HG03558 (cell line): ENCODE results near the gene BTD.

ENCODE experiments used
- ATAC-seq: cut with Tn5 transposase; IDR thresholded peaks from one replicate; pipeline ENCODE4 v1.9.1; 2021; ENCODE audit warnings: moderate number of reproducible peaks; ENCODE audit not compliant: unreplicated experiment; ENCODE audit errors: extremely low read depth

Gene BTD

DNA sequence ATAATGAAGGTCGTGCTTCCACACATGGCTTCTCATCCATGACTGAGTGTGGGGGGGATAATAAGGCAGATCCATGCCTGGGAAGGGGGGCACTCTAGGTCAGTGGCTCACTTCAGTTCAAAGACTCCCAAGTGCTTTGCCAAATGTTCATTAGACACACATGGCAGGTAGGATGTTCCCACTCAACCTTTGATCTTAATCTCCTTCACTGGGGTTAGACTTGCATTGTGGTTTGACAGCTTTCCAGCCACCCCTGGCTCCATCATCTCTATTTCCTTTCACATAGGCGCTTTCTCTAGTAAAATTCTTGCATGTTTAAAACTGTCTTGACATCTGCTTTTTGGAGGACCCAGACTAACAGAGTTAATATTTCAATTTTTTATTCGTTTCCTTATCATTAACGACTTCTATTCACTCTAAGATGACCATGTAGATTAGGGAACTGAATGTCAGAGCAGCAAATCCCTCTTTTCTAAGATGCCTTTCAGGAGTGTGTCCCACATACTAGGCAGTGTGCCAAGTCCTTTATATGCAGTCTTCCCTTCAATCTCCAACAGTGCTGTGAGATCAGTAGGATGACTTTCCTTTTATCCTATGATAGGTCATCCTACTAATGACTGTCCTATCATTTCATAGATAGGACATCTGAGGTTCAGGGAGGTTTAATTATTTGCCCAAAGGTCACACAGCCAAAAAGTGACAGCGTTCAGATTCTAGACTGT, 57.9 kb downstream of the BTD start:
- ATAC-seq, result no peak

GRCh38 chr3:15660055-15660935, 58.8 kb downstream of the BTD start:
- no peak for ATAC-seq

DNA sequence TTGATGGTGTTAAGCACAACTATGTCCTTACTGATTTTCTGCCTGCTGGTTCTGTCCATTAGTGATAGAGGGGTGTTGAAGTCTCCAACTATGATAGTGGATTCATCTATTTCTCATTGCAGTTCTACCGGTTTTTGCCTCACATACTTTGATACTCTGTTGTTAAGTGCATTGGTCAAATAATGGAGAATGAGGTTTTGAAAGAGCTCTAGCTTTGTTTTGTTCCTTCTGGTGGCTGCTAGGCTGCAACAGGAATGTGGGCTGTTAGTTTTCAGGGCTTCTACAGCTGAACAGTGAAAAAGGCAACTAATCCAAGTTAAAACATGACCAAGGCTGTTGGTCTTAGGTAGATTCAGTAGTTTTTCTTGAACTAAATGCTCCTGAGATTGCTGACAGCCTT, 62.6 kb downstream of the BTD start:
- no peak for ATAC-seq

GRCh38 chr3:15665510-15666150, 64.1 kb downstream of the BTD start:
- no peak for ATAC-seq

- no peak for ATAC-seq
Measured at GRCh38 chr3:15666277-15666676, 64.7 kb downstream of the BTD start.

DNA sequence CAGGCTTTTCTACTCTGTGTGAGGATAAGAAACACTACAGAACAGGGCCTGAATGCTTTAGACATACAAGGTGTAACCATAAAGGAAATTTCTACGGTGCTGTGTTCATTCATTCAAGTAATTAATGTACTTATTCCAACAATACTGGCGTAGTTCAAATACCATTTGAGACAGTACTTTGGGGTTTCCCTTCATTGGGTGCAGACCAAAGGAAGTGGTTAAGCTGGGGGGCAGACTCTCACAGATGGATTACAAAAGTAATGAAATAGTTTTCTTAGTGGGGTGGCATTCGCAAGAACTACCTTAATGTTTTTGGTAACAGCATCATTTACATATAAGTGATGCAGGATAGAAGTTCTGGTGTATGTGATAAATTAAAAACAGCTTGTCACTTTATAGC, 65.9 kb downstream of the BTD start:
- ATAC-seq, result no peak

DNA sequence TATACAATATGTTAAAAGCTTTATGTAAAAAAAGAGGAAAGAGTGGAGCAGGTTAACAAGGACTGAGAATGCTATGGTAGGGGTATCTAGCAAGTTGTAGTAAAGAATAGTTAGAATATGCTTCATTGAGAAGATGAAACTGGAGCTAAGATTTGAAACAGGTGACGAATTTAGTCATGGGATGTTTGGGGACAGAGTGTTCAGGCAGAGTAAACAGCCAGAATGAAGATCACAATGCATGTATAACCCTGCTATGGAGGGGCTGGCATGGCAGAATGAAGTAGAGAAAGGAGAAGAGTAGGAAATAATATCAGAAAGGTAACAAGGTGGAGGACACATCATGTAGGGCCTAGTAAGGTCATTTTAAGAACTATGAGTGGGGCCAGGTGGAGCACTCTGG, 72.0 kb downstream of the BTD start:
- no peak for ATAC-seq

DNA sequence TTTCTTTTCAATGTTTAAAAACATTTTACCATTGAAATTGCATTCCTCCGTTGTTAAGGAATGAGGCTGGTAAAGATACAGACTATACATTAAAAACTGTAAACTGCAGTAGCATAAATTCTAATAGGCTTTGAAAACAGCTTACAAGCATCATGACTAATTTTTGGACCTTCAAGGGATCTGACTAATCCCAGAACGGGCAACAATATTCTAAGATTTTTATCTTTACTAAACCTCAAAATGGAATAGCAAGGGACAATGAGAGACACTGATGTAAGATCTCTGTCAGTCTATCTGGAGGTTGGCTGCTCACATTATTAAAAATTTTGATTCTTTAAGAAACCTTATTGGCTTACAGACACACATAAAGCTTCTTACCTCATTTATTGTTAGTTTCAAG, 74.7 kb downstream of the BTD start:
- no peak for ATAC-seq

DNA sequence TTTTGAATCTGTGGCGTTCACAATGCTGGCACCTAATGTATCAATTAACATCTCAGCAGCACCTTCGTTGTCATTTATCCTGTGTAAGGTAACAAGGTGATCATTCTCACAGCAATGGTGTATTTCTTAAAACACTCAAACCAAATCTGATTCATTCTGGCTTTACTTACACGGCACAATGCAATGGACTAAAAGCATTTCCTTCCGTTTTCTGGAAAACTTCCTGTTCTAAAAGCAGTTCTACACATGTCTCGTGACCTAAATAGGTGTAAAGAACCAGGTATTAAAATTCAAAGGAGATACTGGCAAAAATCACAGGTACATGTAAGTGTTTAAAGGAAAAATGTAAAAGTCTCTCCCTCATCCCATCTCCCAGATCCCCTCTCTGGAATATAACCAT, 77.8 kb downstream of the BTD start:
- ATAC-seq, result no peak

GRCh38 chr3:15681668-15682067, 80.1 kb downstream of the BTD start:
- ATAC-seq, result no peak

DNA sequence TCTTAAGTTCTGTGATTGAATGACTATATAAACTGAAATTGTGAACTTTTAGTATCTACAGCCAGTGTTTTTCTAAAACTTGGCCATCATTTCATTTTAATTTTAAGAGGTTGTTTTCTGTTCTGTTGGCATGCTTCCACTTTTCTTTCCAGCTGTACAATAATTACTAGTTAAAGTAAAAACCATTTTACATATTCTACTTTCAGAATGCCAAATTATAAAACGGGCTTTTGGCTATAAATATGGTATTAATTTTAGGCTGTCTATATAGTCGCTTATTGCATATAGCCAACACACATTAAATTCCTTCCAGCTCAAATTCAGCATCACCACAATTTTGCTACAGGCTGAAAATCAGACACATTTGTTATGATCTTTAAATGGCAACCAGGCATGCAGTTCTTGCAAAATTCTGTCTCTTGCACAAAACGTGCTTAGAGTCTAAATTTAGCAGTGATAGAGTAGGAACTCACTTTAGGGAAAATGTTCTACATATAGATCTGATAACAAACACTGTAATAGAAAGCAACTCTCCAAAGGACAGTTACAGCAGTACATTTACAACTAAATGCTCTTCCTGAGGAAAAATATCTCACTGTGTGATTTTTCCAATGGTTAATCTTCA, 81.1 kb downstream of the BTD start:
- no peak for ATAC-seq

DNA sequence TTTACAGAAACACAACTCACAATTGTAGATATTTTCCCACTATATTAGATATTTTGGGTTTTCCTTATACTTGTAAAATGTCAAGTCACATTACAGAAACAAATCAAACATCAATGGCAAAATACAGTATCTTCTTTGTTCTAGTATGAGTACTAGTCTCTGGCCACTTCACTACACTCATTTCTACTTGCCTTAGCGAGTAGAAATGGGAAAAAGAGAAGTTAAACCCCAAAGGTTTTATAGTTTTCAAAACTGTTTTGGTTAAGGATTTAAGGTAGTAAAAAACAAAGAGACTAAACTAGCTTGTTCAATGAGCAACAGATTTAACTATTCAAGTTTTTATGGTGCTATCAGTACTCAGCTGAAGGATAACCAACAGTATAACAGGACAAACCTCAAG, 81.7 kb downstream of the BTD start:
- no peak for ATAC-seq

GRCh38 chr3:15685927-15686326, 84.4 kb downstream of the BTD start:
- ATAC-seq, result no peak

- no peak for ATAC-seq
Measured at GRCh38 chr3:15690230-15690629, 88.7 kb downstream of the BTD start.

- no peak for ATAC-seq
Measured at GRCh38 chr3:15690748-15691147, 89.2 kb downstream of the BTD start.

DNA sequence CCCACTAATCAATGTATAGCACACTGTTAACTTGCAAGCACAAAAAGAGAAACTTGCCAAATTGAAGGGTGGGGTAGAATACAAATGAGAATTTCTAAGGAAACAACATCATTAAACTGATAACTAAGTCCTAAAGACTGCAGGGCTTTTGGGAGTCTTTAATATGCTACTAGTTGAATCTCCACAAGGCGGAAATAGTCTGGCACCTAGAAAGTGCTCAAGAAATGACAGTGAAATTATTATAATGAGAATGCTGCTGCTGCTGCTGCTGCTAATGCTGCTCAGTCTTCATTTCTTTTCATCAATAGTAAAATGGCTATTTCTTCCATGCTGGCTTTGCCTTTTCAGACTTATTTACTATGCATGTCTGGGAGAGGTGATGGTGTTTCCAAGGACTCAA, 91.8 kb downstream of the BTD start:
- ATAC-seq, result no peak

GRCh38 chr3:15694628-15695027, 93.1 kb downstream of the BTD start:
- ATAC-seq, result no peak
